Activated T-cell treated with anti-CD3 and anti-CD28 coated beads, Interleukin-2, amount 50 U/mL, for 1 hour (primary cell): Measurements from ENCODE around the gene MBNL1.

Source experiments
- DNase-seq: peaks from one replicate; pipeline ENCODE4 v3.0.0-alpha.2; 2020

Gene MBNL1

GRCh38 chr3:152278756-152279427 lies 10.2 kb downstream of the MBNL1 start:
- DNase-seq = no peak

DNA sequence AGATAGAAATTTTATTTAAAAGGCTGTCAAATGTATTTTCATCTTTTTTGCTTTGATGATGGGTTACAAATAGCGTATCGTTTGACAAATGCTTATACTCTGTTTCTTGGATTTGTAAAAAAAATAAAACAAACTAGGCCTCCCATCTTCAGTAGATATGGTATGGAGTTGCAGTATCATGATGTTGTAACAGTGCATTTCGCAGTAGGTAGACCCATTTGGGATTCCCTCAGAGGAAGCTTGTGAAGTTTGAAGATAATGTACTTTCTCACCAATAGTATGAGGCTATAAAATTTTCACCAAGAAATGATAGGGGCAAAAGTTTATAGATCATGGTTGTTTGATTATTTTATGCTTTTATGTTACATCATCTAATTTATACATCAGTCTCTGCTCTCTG lies 10.8 kb downstream of the MBNL1 start:
- no peak for DNase-seq

- no peak for DNase-seq
Observed at GRCh38 chr3:152280539-152280938, 11.8 kb downstream of the MBNL1 start.

GRCh38 chr3:152281133-152281713 lies 12.5 kb downstream of the MBNL1 start:
- no peak for DNase-seq

DNA sequence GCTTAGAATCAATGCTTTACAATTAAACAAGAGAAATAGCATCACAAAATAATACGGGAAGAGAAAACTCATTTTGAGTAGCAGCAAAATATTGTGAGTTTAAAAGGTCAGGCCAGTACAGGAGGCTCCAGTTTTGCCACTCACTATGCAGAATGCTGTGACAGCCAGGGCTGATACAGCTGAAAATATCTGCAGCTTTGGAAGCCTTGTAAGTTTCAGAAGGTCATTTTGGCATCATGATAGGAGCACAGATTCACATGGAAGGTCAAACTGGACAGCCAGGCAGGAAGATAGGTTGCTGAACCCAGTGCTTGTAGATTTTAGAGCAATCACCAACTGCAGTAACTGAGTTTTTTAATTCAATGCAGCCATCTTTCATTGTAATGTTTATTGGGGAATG lies 14.1 kb downstream of the MBNL1 start:
- no peak for DNase-seq

DNA sequence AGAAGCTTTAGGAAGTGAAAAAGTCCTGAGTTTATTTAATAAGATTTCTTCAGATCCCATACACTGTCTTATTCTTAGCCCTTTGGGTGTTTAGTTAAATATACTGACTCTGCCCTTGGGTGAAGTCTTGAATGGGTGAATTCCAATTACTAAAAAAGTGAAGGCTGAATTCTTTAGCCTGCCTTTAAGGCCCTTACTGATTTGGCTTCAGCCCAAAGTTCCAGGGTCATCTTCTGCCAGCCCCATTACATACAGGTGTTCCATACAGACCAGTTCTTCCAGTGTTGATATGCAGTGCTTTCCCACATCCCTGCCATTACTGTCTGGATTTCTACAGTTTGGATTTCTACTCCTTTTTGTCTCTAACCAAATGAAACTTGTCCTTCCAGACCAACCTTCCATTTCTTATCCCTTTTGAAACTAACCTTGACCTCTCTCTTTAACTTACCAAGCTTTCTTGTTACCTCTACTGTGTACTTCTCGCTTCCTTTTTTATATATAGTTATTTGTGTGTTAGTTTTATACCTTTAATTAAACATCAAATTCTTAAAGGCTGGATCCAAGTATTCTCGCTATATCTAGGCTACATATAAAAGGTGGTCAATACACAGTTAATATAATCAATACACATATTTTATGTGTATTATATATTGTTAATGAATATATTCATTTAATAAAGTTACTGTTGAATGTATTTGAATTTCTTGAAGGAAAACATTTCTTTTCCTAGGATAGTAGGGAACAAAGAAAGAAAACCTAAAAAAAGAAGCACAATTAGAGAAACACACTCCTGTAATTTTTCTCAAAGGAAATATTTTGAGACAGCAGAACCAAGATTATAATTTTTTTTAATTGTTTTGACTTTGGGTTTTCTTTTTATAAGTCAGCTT lies 15.0 kb downstream of the MBNL1 start:
- no peak for DNase-seq

- no peak for DNase-seq
Observed at GRCh38 chr3:152284906-152285305, 16.2 kb downstream of the MBNL1 start.

GRCh38 chr3:152285509-152285908 lies 16.8 kb downstream of the MBNL1 start:
- no peak for DNase-seq

DNA sequence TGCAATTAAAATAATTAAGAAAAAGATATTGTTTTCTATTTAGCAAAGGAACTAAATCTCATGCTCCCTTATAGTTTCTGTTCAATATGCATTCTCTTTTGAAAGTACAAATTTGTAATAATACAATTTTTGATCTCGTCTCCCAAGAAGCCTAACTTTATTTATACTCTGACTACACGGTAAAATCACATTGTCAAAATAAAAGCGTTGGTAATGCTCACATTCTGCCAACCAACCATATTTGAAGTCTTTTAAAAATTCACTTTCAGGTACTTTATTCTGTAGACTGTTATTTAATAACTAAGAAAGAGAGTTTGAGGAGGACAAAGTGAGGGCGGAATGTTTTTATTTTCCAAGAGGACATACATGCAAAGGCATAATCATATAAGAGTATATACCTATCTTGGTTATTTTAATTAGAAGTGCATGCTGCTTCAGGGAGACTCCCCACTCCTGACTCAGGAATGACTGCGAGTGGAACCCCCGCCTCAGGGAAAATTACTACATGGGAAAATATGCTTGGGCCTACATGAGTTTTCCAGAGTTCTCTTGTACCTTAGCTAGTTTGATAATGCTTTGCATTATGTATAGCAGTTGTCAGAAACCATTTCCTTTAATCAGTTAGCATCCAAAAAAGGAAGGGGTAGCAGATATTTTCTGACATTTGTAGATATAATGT lies 19.3 kb downstream of the MBNL1 start:
- DNase-seq = no peak

DNA sequence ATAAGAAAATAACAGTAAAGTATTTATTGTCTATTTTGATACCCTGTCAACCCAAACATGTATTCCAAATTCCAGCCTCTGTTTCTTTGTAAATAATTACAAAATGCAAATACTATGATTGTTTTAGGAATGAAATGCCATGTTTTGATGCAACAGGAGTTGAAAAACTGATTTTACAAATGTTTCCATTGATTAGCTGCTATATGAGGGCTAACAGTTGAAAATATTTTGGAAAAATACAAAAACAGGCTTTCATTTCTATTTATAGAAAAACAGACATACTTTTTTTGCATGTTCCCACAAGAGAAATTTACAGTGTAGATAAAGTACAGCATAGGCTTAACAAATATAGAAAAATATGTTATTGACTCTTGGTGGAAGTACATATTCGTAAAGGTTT lies 20.0 kb downstream of the MBNL1 start:
- DNase-seq = no peak

DNA sequence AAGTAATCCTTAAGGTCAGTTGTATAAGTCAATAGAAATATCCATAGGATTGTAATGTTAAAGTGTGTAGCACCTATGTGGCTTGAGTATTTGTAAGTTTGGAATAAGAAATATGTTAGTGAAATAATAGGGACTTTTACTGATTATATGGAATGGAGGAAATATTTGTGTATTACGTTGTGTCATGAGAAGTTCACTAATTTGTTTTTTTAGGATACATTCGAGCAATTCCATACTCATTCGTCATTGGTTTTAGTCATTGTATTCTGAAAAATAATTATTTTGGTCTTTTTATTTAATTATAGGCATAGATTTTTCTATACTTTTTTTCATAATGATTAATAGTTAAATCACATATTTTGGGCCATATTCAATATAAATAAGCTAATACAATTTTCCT lies 21.0 kb downstream of the MBNL1 start:
- no peak for DNase-seq

DNA sequence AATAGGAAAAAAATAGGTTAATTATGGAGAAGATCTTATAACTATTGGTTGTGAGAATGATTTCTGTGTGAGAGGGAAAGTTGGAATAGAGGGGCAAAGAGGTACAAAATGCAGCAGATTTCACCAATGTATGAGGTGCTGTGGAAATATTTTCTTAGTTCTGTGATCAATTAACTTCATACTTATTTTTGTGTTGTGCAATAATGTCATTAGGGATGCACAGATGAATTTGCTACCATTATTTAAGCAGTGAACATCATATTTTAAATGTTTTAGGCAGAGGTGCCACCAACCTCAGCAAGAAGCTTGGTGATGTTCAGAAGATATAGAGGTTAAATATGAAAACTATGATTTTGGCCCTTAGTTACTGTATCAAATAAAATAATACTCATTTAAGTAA lies 21.6 kb downstream of the MBNL1 start:
- DNase-seq = no peak

GRCh38 chr3:152291238-152291637 lies 22.5 kb downstream of the MBNL1 start:
- DNase-seq = no peak

DNA sequence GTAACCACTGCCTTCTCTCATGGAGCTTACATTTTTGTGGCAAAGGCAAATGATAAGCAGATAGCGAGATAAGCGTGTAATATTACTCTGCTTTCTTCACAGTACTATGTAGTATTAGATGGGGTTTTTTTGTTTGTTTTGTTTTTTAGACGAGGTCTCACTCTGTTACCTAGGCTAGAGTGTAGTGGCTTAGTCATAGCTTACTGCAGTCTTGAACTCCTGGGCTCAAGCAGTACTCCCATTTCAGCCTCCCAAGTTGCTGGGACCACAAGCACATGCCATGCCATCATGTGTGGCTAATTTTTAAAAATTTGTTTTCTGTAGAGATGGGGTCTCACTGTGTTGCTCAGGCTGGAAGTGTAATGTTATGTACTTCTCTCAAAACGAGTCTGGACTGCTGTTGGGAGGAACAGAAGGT lies 22.9 kb downstream of the MBNL1 start:
- DNase-seq = no peak

- DNase-seq = no peak
Observed at GRCh38 chr3:152292366-152292765, 23.6 kb downstream of the MBNL1 start.

GRCh38 chr3:152293347-152294006 lies 24.7 kb downstream of the MBNL1 start:
- no peak for DNase-seq

DNA sequence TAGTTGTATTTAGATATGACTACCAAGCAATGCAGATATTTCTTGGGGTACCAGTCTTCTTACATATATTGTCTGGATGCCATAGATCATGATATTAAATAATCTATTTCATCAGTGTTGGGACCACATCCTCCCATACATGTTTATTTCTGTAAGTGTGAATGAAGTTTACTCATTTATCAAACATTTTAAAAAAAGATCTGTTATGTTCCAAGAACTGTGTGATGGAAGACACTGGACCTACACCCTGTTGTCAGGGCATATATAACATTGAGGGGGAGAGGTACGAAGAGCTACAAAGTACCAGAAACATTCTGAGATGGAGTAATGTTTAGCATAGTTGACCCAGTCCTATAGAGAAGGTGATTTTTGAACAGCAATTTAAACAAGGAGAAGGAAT lies 26.6 kb downstream of the MBNL1 start:
- DNase-seq = no peak

- no peak for DNase-seq
Observed at GRCh38 chr3:152295806-152296205, 27.1 kb downstream of the MBNL1 start.

- no peak for DNase-seq
Observed at GRCh38 chr3:152296382-152296781, 27.7 kb downstream of the MBNL1 start.

DNA sequence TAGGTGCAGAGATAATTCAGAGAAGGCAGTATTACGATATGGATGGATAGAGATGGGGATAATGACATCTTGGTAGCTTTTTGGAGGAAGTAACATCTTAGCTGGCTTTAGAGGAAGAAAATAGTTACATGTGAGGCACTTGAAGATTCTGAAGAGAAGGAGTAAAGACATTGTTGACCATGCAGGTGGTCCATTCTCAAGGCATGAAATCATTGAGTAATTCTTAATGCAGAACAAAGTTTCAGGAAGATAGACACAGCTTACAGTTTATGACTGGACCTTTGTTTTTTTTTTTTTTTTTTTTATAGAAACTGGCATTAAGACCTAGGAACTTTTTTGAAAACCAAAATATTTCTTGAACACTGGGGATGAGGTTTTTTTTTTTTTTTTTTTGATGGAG lies 28.2 kb downstream of the MBNL1 start:
- DNase-seq = no peak

- DNase-seq = no peak
Observed at GRCh38 chr3:152298393-152299248, 29.9 kb downstream of the MBNL1 start.
